Measurements from ENCODE around the gene ANXA2R.
A peak's percentile ranks its signal among the peaks of the same experiment; 100 is the strongest.
"Not testable (repeated sequence)": the region's sequence is repeated elsewhere in the genome, so short reads cannot be mapped to it uniquely, and the experiment has no call there.

ANXA2R gene

DNA sequence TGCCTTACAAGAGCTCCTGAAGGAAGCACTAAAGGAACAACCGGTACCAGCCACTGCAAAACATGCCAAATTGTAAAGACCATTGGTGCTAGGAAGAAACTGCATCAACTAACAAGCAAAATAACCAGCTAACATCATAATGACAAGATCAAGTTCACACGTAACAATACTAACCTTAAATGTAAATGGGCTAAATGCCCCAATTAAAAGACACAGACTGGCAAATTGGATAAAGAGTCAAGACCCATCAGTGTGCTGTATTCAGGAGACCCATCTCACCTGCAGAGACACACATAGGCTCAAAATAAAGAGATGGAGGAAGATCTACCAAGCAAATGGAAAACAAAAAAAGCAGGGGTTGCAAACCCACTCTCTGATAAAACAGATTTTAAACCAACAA is 15.0 kb upstream of the ANXA2R start:
- DNase-seq, result not testable (repeated sequence)

DNA sequence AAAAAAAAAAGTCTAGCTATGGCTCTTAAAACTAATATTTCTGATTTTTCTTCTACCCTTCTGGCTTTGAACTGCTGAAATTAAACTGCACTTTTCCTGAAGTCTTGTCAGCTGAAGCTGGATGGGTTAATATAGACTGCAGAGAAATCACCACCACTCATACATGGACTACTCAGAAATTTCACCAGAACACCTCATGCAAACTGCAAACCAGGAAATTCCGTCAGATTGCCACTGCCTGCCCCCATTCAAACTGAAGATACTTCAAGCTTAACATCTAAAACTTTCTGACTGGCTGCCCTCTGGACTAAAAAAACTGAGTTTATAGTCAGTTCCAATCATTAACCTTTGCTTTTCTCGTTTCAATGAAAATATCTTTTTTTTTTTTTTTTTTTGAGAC is 11.6 kb upstream of the ANXA2R start:
- no peak for DNase-seq

- no peak for DNase-seq
Observed at GRCh38 chr5:43050384-43050783, 10.3 kb upstream of the ANXA2R start.

GRCh38 chr5:43049236-43049635 is 9.1 kb upstream of the ANXA2R start:
- DNase-seq, result no peak

GRCh38 chr5:43046474-43046873 is 6.4 kb upstream of the ANXA2R start:
- DNase-seq, result no peak

DNA sequence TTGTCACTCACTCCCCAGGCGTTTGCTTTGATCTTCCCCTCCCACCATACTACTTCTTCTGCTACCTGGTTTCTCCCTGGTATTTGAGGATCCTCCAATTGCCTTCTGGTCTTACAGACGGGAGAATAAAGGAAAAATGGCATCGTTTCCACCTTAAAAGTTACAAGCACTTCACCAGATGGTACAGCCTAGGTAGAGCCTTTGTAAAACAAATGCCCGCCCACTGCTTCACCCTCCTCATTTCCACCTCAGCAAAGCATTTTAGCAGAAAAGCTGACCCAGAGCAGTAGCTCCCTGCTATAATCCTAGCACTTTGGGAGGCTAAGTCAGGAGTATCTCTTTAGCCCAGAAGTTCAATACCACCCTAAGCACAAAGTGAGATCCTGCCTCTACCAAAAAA is 5.1 kb upstream of the ANXA2R start:
- DNase-seq, result peak in 1 of 3 experiments; percentile 79

- DNase-seq, result peak in 1 of 3 experiments; percentile 94
Observed at GRCh38 chr5:43044181-43044914, 4.2 kb upstream of the ANXA2R start.

- no peak for DNase-seq
Observed at GRCh38 chr5:43043400-43043756, 3.3 kb upstream of the ANXA2R start.

- peak; percentile 92 to 93 (median 92) for DNase-seq
Observed at GRCh38 chr5:43042626-43043399, 2.7 kb upstream of the ANXA2R start.

- peak; percentile 91 to 94 (median 92) for DNase-seq
Observed at GRCh38 chr5:43042176-43042625, 2.1 kb upstream of the ANXA2R start.

GRCh38 chr5:43041669-43042175 is 1.6 kb upstream of the ANXA2R start:
- DNase-seq, result peak; percentile 91 to 93 (median 91)

DNA sequence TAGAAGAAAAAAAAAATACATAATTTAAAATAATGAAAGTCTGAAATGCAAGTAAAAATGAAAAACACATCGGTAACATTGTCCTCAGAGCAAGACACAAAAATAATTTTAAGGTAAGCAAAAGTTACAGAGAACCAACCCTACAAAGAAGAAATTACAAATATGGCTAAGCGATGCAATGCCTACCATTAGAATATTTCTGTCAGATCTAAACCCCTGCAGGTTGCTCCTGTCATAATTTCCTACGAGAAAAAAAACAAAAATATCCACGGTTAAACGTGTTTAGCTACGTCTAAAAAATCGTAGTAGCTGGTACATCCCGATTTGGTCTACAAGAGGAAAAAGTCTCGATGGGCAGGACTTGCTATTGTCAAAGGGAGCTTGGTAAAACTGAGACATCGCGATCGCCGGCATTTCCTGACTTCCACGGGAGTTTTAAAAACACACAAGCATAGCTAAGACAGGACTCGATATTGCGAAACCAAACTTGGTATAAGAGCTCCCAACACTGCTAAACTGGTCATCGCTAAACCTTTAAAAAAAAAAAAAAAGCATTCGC is 1.1 kb upstream of the ANXA2R start:
- DNase-seq, result peak; percentile 78 to 86 (median 80)

- peak; percentile 91 to 94 (median 93) for DNase-seq
Observed at GRCh38 chr5:43039471-43040286, 440 bp downstream of the ANXA2R start.

DNA sequence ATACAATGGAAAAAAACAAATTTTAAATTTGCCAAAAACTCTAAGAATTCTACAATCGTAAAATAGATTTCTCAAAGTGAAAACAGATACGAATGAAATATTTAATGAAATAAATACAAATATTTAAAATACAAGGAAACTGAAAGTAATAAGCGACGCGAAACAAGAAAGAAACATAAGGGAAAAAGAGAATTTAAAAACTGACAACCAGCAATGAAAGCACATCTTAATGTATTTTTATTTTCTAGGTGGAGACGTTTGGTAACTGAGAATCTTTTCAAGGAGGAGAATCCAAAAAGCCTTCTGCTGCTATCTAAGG is 1.0 kb downstream of the ANXA2R start:
- no peak for DNase-seq

DNA sequence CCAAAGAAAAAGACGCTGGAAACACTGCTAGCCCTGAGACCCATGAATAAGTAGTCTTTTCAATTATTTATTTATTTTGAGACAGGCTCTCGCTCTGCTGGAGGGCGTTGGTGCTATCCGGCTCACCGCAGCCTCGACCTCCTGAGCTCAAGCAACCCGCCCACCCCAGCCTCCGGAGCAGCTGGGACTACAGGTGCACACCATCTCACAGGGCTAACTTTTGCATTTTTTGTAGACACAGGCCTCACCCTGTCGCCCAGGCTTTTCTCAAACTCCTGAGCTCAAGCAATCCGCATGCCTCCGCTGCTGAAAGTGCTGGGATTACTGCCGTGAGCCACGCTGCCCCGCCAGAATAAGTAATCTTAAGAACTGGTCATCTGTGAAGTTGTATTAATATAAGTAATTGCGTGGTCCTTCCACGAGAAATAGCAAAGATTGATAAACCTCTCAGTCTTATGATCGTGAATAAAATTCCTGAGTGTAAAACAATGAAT is 1.6 kb downstream of the ANXA2R start:
- DNase-seq, result peak in 2 of 3 experiments; percentile 43 to 75

DNA sequence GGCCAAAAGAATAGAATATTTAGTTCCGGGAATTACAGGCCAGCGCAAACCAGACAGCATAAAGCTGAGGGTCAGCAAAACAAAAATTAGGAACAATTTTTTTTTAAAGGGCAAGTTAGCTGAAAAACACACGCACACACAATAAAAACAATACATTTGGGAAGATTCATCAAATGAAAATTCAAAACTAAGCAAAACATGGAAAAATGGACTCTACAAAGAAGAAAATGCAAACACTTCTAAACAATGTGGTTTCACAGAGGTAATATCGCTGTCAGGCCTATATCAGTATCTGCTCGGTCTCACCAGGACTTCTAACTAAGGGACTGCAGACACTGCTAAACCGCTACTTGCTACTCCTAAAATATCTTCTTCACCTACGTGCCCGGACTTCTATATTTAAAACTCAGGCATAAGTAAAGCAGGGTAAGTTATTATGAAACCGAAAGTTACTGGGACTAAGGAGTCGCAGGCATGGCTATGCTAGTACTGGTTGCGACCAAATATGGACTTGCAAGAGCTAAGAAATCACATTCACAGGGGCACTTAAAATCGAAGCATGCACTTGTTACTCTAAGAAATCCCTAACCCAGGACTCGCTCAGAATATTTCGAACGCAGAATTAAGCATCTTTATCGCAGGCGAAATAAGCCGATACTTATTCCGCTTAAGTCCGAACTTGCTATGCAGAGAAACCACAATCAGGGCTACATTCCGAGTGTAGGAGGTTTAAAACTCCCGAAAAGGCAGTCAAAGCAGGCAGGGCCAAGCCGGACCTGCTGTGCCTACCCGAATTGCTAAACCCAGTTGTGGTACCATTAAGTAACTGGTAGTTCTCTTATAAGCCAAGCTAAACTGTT is 2.3 kb downstream of the ANXA2R start:
- DNase-seq, result peak in 1 of 3 experiments; percentile 75

GRCh38 chr5:43036856-43037635 is 3.1 kb downstream of the ANXA2R start:
- peak in 1 of 3 experiments; percentile 54 for DNase-seq

- DNase-seq, result no peak
Observed at GRCh38 chr5:43036409-43036808, 3.7 kb downstream of the ANXA2R start.

DNA sequence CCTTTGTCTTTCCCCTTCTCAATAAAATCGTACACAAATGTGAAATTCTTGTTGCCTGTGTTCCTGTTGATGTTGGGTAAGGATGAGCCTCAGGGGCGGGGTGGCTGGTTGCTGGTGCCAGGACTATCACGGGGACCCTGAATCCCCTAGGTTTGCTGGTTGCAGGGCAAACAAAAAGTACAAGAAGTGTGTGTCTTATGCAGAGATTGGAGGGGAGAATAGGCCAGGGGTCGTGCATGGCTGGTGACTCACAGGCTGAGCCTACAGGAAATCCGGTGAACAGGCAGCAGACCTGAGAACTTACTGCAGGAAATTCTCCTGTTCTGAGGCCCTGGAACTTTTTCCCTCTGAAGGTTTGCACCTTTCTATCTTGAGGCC is 5.5 kb downstream of the ANXA2R start:
- no peak for DNase-seq

GRCh38 chr5:43033841-43034590 is 6.1 kb downstream of the ANXA2R start:
- no peak for DNase-seq
